Lung microvascular endothelial cell (primary cell): Measurements from ENCODE around the gene KLHDC1. TPM values are rescaled to one million over a fixed set of nuclear protein-coding genes. Genes with fewer than 3 reads are reported as not detected.

ENCODE experiments used
- DNase-seq, 2 donors: peaks; one replicate each; pipeline versions ENCODE4 v3.0.0 to v3.0.0-alpha.2; 2010; ENCODE audit warnings: low read depth in 2 of 2
- total RNA-seq: library from RNA; depleted of rRNA; stranded (reverse); fragments of >200 nt; gene quantifications from 2 replicates; pipeline ENCODE4 v1.2.1, GENCODE V29; 2014

KLHDC1 gene
- total RNA-seq, 1 donor from 2014 or later = 3.8 TPM

- DNase-seq = no peak
These were observed 90.6 kb downstream of the KLHDC1 start for GRCh38 chr14:49783394-49784014.

- DNase-seq = no peak
These were observed 93.4 kb downstream of the KLHDC1 start for GRCh38 chr14:49786315-49786714.

- DNase-seq = no peak
These were observed 99.7 kb downstream of the KLHDC1 start for GRCh38 chr14:49792618-49793017.

- DNase-seq = no peak
These were observed 103.1 kb downstream of the KLHDC1 start for GRCh38 chr14:49796025-49796424.

Other genes starting within 250 kb of the KLHDC1 start
- 1,913 and 2,236 TPM in 2 replicates for gene RPS29, start 106.7 kb upstream of the KLHDC1 start, total RNA-seq
- 11.9 and 16.1 TPM in 2 replicates for gene LRR1, start 94.2 kb upstream of the KLHDC1 start, total RNA-seq
- 240 and 248 TPM in 2 replicates for gene RPL36AL, start 72.5 kb upstream of the KLHDC1 start, total RNA-seq
- gene MGAT2, start 72.3 kb upstream of the KLHDC1 start, total RNA-seq = 53.0 and 69.0 TPM in 2 replicates
- gene DNAAF2, start 57.9 kb upstream of the KLHDC1 start, total RNA-seq = 7.2 and 8.7 TPM in 2 replicates
- 3.8 and 6.3 TPM in 2 replicates for gene POLE2, start 4.9 kb upstream of the KLHDC1 start, total RNA-seq
- gene KLHDC2, start 75.0 kb downstream of the KLHDC1 start, total RNA-seq = 63.0 and 85.7 TPM in 2 replicates
- 38.8 and 54.6 TPM in 2 replicates for gene NEMF, start 159.7 kb downstream of the KLHDC1 start, total RNA-seq
- gene ARF6, start 200.0 kb downstream of the KLHDC1 start, total RNA-seq = 40.3 and 55.8 TPM in 2 replicates